ENCODE results near the gene SLC6A20.

The SLC6A20 gene

GRCh38 chr3:45838466-45838865 lies 42.1 kb upstream of the SLC6A20 start:
- Histone ChIP-seq H3K9me3 (ENCODE audit: severe bottlenecking) (no peaks in the 10 kb centered on the region), H3K27me3 (ENCODE audit: insufficient read depth, low read depth, severe bottlenecking) (no peaks in the 10 kb centered on the region), H3K27ac (no peak overlapping the region), H3K36me3 (no peaks in the 10 kb centered on the region; the same call in 1 of the 2 replicates), H3K4me3 (ENCODE audit: low read depth, low read length) (no peak overlapping the region)
- DNase-seq = no peak
- TF ChIP-seq CTCF (IDR thresholded peaks at IDR 0.05; ENCODE audit: low read depth, low read length) = no peak

GRCh38 chr3:45832699-45833098 lies 36.4 kb upstream of the SLC6A20 start:
- Histone ChIP-seq H3K4me3 (ENCODE audit: low read depth, low read length) (no peak overlapping the region), H3K27me3 (ENCODE audit: insufficient read depth, low read depth, severe bottlenecking) (no peaks in the 10 kb centered on the region), H3K36me3 (peaks cover 12% of the 10 kb centered on the region), H3K27ac (no peak overlapping the region), H3K9me3 (ENCODE audit: severe bottlenecking) (no peaks in the 10 kb centered on the region)
- DNase-seq = peak; percentile 9
- TF ChIP-seq CTCF (IDR thresholded peaks at IDR 0.05; ENCODE audit: low read depth, low read length) = peak; percentile 36; the same call in 1 of the 2 replicates

- TF ChIP-seq CTCF (IDR thresholded peaks at IDR 0.05; ENCODE audit: low read depth, low read length) = no peak
These were observed 33.8 kb upstream of the SLC6A20 start for GRCh38 chr3:45830121-45830520.

GRCh38 chr3:45826908-45827307 lies 30.6 kb upstream of the SLC6A20 start:
- H3K27me3 ChIP-seq (ENCODE audit: insufficient read depth, low read depth, severe bottlenecking) = no peaks in the 10 kb centered on the region
- no peaks in the 10 kb centered on the region for H3K9me3 ChIP-seq (ENCODE audit: severe bottlenecking)
- no peak overlapping the region for H3K27ac ChIP-seq
- no peak for TF ChIP-seq CTCF (IDR thresholded peaks at IDR 0.05; ENCODE audit: low read depth, low read length)
- H3K4me3 ChIP-seq (ENCODE audit: low read depth, low read length) = no peak overlapping the region
- DNase-seq = no peak
- H3K36me3 ChIP-seq = peaks cover 17% of the 10 kb centered on the region

More at GRCh38 chr3:45830121-45830520, 33.8 kb upstream of the SLC6A20 start:
- H3K4me3 ChIP-seq (ENCODE audit: low read depth, low read length) = no peak overlapping the region
- DNase-seq = no peak
- H3K27ac ChIP-seq = no peak overlapping the region
- H3K9me3 ChIP-seq (ENCODE audit: severe bottlenecking) = no peaks in the 10 kb centered on the region
- no peaks in the 10 kb centered on the region for H3K27me3 ChIP-seq (ENCODE audit: insufficient read depth, low read depth, severe bottlenecking)
- H3K36me3 ChIP-seq = peaks cover 20% of the 10 kb centered on the region

GRCh38 chr3:45826321-45826720 lies 30.0 kb upstream of the SLC6A20 start:
- Histone ChIP-seq H3K4me3 (ENCODE audit: low read depth, low read length) (no peak overlapping the region), H3K9me3 (ENCODE audit: severe bottlenecking) (no peaks in the 10 kb centered on the region), H3K27me3 (ENCODE audit: insufficient read depth, low read depth, severe bottlenecking) (no peaks in the 10 kb centered on the region), H3K36me3 (peaks cover 14% of the 10 kb centered on the region), H3K27ac (no peak overlapping the region)
- DNase-seq = no peak
- TF ChIP-seq CTCF (IDR thresholded peaks at IDR 0.05; ENCODE audit: low read depth, low read length) = no peak

- Histone ChIP-seq H3K4me3 (ENCODE audit: low read depth, low read length) (no peak overlapping the region), H3K36me3 (peaks cover 4% of the 10 kb centered on the region; the same call in 1 of the 2 replicates), H3K9me3 (ENCODE audit: severe bottlenecking) (peaks cover 4% of the 10 kb centered on the region), H3K27me3 (ENCODE audit: insufficient read depth, low read depth, severe bottlenecking) (no peaks in the 10 kb centered on the region), H3K27ac (no peak overlapping the region)
- DNase-seq = no peak
- TF ChIP-seq CTCF (IDR thresholded peaks at IDR 0.05; ENCODE audit: low read depth, low read length) = no peak
These were observed 24.8 kb upstream of the SLC6A20 start for GRCh38 chr3:45821127-45821526.

All from WERI-Rb-1 (cell line).